NCI-H1105 (cell line): ENCODE data around the gene NDUFC2.
"Not testable (repeated sequence)": the region's sequence is repeated elsewhere in the genome, so short reads cannot be mapped to it uniquely, and the experiment has no call there.

ENCODE experiments used
- DNase-seq: peaks from one replicate; lab custom pipeline; 2025; lab: John Stamatoyannopoulos, UW

Gene NDUFC2

DNA sequence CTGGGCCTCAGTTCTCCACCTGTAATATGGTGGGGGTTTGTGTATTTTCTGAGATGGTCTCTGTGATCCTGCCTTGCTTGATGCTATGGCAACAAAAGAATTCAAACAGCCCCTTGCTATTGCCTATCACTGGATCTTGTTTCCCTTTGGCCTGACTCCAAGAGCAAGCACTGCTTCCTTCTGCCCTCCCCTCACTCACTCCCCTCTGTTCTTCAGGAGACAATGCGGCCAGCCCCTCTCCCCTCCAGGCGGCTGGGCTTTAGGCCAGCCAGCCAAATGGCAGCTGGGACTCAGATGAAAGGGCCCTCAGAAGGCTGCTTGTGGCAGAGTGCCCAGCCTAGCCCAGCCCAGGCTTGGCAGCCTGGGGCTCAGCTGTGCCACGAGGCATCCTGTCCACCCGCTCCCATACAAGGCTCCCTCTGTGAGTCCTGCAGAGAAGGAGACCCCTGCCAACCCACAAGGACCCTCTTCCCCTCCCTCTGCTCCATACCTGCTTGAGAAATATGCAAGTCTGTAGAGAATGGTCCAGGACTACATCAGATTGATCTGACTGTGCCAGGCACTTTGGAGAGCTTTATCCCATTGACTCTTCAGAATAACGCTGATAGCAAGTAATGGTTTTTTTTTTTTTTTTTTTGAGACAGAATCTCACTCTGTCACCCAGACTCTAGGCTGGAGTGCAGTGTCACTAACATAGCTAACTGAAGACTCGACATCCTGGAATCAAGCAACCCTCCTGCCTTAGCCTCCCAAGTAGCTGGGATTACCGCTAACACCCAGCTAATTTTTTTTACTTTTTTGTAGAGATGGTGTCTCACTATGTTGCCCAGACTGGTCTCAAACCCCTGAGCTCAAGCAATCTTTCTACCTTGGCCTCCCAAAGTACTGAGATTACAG lies 49.0 kb downstream of the NDUFC2 start:
- peak; percentile 99 for DNase-seq

GRCh38 chr11:78028423-78028822 lies 51.2 kb downstream of the NDUFC2 start:
- not testable (repeated sequence) for DNase-seq

- no peak for DNase-seq
Observed at GRCh38 chr11:78027759-78028158, 51.9 kb downstream of the NDUFC2 start.

- DNase-seq: no peak
Observed at GRCh38 chr11:78025378-78025777, 54.3 kb downstream of the NDUFC2 start.

DNA sequence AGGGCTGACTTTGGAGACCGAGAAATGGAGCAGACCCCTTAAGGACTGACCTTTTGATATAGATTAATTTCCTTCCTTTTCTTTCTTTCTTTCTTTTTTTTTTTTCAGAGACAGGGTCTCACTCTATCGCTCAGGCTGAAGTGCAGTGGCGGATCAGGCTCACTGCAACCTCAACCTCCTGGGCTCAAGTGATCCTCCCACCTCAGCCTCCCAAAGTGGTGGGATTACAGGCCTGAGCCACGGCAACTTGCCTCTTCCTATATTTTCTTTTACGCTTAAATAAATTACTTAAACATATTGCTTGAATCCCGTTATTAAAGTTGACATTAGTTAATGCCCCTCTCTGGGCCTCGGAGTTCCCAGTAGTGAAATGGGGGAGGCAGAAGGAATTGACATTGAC lies 56.2 kb downstream of the NDUFC2 start:
- DNase-seq: no peak

- DNase-seq: peak; percentile 34
Observed at GRCh38 chr11:78022397-78023396, 57.0 kb downstream of the NDUFC2 start, which contains the start of gene KCTD14. TSS of gene KCTD14 (minus strand) at chr11:78023276. CDS start at chr11:78023249, 27 bp downstream.

- no peak for DNase-seq
Observed at GRCh38 chr11:78021611-78022010, 58.1 kb downstream of the NDUFC2 start.

DNA sequence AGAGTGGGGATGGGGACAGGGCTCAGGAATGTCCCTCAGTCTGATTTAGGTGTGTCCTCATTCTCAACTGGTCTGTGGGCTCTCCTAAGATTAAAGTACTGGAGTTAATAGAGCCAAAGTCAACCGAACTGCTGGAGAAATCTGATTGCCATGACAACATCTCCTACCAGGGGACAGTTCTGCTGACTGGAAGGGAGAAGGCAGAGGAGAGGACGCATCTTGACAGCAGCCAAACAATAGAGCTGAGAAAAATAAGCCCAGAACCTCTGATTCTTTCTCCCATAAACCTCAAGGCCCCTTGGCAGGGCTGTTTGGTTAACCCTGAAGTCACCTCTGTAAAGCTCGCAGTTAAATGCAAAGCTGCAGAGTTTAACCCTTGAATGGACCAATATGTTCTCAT lies 59.4 kb downstream of the NDUFC2 start:
- no peak for DNase-seq

GRCh38 chr11:78019808-78020207 lies 59.9 kb downstream of the NDUFC2 start:
- DNase-seq: no peak
